Stomach (tissue), 4 donors: ENCODE data around the gene XRCC6.

ENCODE experiments used
- EP300 ChIP-seq: sonication (generic); formaldehyde crosslinking; IDR thresholded peaks from one replicate; pipeline ENCODE4 v1.6.1; 2017; ENCODE audit warnings: antibody characterized with exemption
- POLR2A ChIP-seq, 4 donors: fragments of 450-650 bp; IDR thresholded peaks; one replicate each; pipeline ENCODE4 v1.6.1; 2016; ENCODE audit warnings: antibody characterized with exemption in 4 of 4, control low read depth in 2 of 4, mild to moderate bottlenecking in 1 of 4, moderate library complexity in 1 of 4
- POLR2AphosphoS5 ChIP-seq, 3 donors: sonication (generic); formaldehyde crosslinking; IDR thresholded peaks; one replicate each; pipeline ENCODE4 v1.6.1; 2016; ENCODE audit warnings: antibody characterized with exemption in 3 of 3
- TF ChIP-seq, protein P1 (sequence below), 7 experiments: fragments of 450-650 bp in 4 of 7; fragments of 200-600 bp in 3 of 7; sonication (generic) in 3 of 7; IDR thresholded peaks; one replicate each; pipeline ENCODE4 v1.5.1; 2016 to 2019; ENCODE audit warnings: antibody characterized with exemption in 7 of 7, control low read depth in 2 of 7, mild to moderate bottlenecking in 1 of 7

DNA sequence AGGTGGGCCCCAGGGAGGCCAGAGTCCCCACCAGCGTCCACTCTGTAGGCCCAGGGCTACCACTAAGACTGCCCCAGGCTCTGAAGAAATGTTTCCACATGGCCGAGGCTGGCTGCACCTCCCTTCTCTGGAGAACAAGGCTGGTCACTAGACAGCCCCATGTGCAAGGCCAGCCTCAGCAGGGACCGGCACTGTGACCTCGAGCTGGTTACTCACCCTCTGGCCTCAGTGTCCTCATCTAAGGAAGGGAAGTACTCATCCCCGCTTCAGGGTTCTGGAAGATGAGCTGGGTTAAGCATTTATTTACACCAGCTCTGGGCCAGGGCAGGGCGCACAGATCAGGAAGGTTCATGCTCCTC lies 41.1 kb upstream of the XRCC6 start:
- no peak for TF ChIP-seq POLR2A (IDR thresholded peaks at IDR 0.05)
- TF ChIP-seq, protein P1, sequence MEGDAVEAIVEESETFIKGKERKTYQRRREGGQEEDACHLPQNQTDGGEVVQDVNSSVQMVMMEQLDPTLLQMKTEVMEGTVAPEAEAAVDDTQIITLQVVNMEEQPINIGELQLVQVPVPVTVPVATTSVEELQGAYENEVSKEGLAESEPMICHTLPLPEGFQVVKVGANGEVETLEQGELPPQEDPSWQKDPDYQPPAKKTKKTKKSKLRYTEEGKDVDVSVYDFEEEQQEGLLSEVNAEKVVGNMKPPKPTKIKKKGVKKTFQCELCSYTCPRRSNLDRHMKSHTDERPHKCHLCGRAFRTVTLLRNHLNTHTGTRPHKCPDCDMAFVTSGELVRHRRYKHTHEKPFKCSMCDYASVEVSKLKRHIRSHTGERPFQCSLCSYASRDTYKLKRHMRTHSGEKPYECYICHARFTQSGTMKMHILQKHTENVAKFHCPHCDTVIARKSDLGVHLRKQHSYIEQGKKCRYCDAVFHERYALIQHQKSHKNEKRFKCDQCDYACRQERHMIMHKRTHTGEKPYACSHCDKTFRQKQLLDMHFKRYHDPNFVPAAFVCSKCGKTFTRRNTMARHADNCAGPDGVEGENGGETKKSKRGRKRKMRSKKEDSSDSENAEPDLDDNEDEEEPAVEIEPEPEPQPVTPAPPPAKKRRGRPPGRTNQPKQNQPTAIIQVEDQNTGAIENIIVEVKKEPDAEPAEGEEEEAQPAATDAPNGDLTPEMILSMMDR (IDR thresholded peaks at IDR 0.05) = no peak
- no peak for TF ChIP-seq POLR2AphosphoS5 (IDR thresholded peaks at IDR 0.05)
- no peak for TF ChIP-seq EP300
